A673 (cell line): Measurements from ENCODE around the gene TARS3. TPM values are rescaled to one million over a fixed set of nuclear protein-coding genes. Genes with fewer than 3 reads are reported as not detected.

Experiments used
- BruUV-seq: library from RNA; stranded (reverse); fragments of 400-500 nt; replicated peaks from 2 replicates; lab custom pipeline; 2021; lab: Mats Ljungman, UMichigan
- CTCF ChIA-PET: fragments of 300-600 bp; sonication (Branson Sonifier 250); formaldehyde crosslinking; loops from one replicate; lab custom pipeline; 2022; ENCODE audit warnings: antibody characterized with exemption; lab: Charles Lee
- POLR2A ChIA-PET: fragments of 300-600 bp; sonication (Branson Sonifier 250); formaldehyde crosslinking; loops from one replicate; lab custom pipeline; 2022; ENCODE audit warnings: antibody characterized with exemption; ENCODE audit not compliant: low non-redundant PET; lab: Charles Lee
- DNase-seq: peaks from one replicate; pipeline ENCODE4 v3.0.0-alpha.2; 2015; ENCODE audit warnings: low spot score
- H3K27ac ChIP-seq: fragments of 200-600 bp; sonication (generic); 2 replicates; pipeline ENCODE4 v1.5.1; 2016; ENCODE audit warnings: mixed run types, low read depth, mild to moderate bottlenecking, mixed read lengths, antibody characterized with exemption, low read length; ENCODE audit not compliant: poor library complexity, severe bottlenecking
- H3K27me3 ChIP-seq: fragments of 200-600 bp; sonication (generic); replicated peaks from 2 replicates; pipeline ENCODE4 v1.6.1; 2017; ENCODE audit warnings: mixed run types, low read depth, mild to moderate bottlenecking, mixed read lengths, antibody characterized with exemption, low read length; ENCODE audit not compliant: insufficient read depth, poor library complexity
- H3K36me3 ChIP-seq: fragments of 200-600 bp; sonication (generic); 2 replicates; pipeline ENCODE4 v1.6.1; 2016; ENCODE audit warnings: mixed run types, mild to moderate bottlenecking, mixed read lengths, antibody characterized with exemption, low read length; ENCODE audit not compliant: insufficient read depth, poor library complexity, severe bottlenecking
- H3K4me1 ChIP-seq: fragments of 200-600 bp; sonication (generic); 2 replicates; pipeline ENCODE4 v1.6.1; 2017; ENCODE audit warnings: mixed run types, mild to moderate bottlenecking, mixed read lengths, antibody characterized with exemption, low read length; ENCODE audit not compliant: insufficient read depth, poor library complexity, severe bottlenecking
- H3K4me3 ChIP-seq: fragments of 200-600 bp; sonication (generic); 2 replicates; pipeline ENCODE4 v1.5.1; 2016; ENCODE audit warnings: low read depth, mixed run types, mild to moderate bottlenecking, mixed read lengths, low read length; ENCODE audit not compliant: poor library complexity, severe bottlenecking
- H3K9me3 ChIP-seq: fragments of 200-600 bp; sonication (generic); 2 replicates; pipeline ENCODE4 v1.6.1; 2016; ENCODE audit warnings: mixed run types, low read depth, mild to moderate bottlenecking, mixed read lengths, antibody characterized with exemption, low read length; ENCODE audit not compliant: poor library complexity, severe bottlenecking
- EZH2 ChIP-seq: fragments of 200-600 bp; sonication (generic); IDR thresholded peaks from 2 replicates; pipeline ENCODE4 v1.6.1; 2017; ENCODE audit warnings: borderline replicate concordance, low read depth, mild to moderate bottlenecking, mixed read lengths, antibody characterized with exemption, low read length; ENCODE audit not compliant: poor library complexity, severe bottlenecking
- intact Hi-C: fragments of 100-400 bp; cut with micrococcal nuclease; formaldehyde crosslinking; loops from one replicate; pipeline ENCODE4 v1.10.0; 2022; ENCODE audit not compliant: unreplicated experiment
- total RNA-seq: library from RNA; stranded (reverse); gene quantifications from 2 replicates; pipeline ENCODE4 v1.2.3, GENCODE V29; 2021
- TF ChIP-seq, protein P1 (sequence below): fragments of 300-800, 200-600 bp; sonication (generic); conservative IDR thresholded peaks from 2 replicates; pipeline ENCODE4 v1.5.1; 2017; ENCODE audit warnings: low read depth, mild to moderate bottlenecking, antibody characterized with exemption, low read length, moderate library complexity, mixed read lengths

TARS3 gene
- total RNA-seq, 1 experiment from 2014 or later: 9.1 TPM

DNA sequence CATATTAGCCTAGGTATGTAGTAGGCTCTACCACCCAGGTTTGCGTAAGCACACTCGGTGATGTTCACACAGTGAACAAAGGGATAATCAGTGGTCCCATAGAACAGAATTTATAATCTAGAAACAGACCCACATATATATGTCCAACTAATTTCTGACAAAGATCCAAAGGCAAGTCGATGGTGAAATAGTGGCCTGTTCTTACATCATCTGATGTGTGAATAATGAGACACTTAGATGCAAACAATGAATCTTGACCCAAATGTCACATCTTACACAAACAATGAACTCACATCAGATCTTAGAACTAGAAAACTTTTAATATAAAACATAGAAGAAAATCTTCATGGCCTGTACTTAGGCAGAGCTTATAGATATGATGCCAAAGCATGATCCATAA is 54.5 kb downstream of the TARS3 start:
- Histone ChIP-seq H3K4me3 (no peak overlapping the region), H3K27me3 (no peaks in the 10 kb centered on the region), H3K9me3 (no peaks in the 10 kb centered on the region), H3K36me3 (no peaks in the 10 kb centered on the region), H3K27ac (no peak overlapping the region), H3K4me1 (no peaks in the 10 kb centered on the region)
- no peak for DNase-seq
- BruUV-seq: no TSS peak
- ChIA-PET CTCF (no interaction called here), POLR2A (no interaction called here)
- intact Hi-C loops: no loop called here
- TF ChIP-seq, protein P1, sequence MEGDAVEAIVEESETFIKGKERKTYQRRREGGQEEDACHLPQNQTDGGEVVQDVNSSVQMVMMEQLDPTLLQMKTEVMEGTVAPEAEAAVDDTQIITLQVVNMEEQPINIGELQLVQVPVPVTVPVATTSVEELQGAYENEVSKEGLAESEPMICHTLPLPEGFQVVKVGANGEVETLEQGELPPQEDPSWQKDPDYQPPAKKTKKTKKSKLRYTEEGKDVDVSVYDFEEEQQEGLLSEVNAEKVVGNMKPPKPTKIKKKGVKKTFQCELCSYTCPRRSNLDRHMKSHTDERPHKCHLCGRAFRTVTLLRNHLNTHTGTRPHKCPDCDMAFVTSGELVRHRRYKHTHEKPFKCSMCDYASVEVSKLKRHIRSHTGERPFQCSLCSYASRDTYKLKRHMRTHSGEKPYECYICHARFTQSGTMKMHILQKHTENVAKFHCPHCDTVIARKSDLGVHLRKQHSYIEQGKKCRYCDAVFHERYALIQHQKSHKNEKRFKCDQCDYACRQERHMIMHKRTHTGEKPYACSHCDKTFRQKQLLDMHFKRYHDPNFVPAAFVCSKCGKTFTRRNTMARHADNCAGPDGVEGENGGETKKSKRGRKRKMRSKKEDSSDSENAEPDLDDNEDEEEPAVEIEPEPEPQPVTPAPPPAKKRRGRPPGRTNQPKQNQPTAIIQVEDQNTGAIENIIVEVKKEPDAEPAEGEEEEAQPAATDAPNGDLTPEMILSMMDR: no peak
- TF ChIP-seq EZH2: no peak

- no peaks in the 10 kb centered on the region for H3K27me3 ChIP-seq
- H3K36me3 ChIP-seq: no peaks in the 10 kb centered on the region
- BruUV-seq: no TSS peak
- DNase-seq: no peak
- H3K27ac ChIP-seq: no peak overlapping the region
- no peak overlapping the region for H3K4me3 ChIP-seq
- CTCF ChIA-PET: no interaction called here
- intact Hi-C loops: no loop called here
- no peaks in the 10 kb centered on the region for H3K9me3 ChIP-seq
- POLR2A ChIA-PET: no interaction called here
- no peak for TF ChIP-seq EZH2
- TF ChIP-seq, protein P1: no peak
- no peaks in the 10 kb centered on the region for H3K4me1 ChIP-seq
These were observed 56.4 kb downstream of the TARS3 start for GRCh38 chr15:101667881-101668280.

- peak; percentile 14 for DNase-seq
- TF ChIP-seq, protein P1: peak; percentile 48
- no peak for TF ChIP-seq EZH2
- no TSS peak for BruUV-seq
- no peaks in the 10 kb centered on the region for H3K27me3 ChIP-seq
- CTCF ChIA-PET: no interaction called here
- H3K9me3 ChIP-seq: no peaks in the 10 kb centered on the region
- intact Hi-C loops: no loop called here
- H3K4me3 ChIP-seq: no peak overlapping the region
- H3K4me1 ChIP-seq: no peaks in the 10 kb centered on the region
- H3K27ac ChIP-seq: no peak overlapping the region
- POLR2A ChIA-PET: no interaction called here
- H3K36me3 ChIP-seq: no peaks in the 10 kb centered on the region
These were observed 59.9 kb downstream of the TARS3 start for GRCh38 chr15:101664303-101664913.
